ENCODE measurements around the gene CABLES2.

Gene CABLES2

GRCh38 chr20:62418709-62419487 lies 11.8 kb upstream of the CABLES2 start:
- no peak for DNase-seq (ENCODE audit: low read depth in 3 of 3)

GRCh38 chr20:62417981-62418708 lies 11.1 kb upstream of the CABLES2 start:
- no peak for DNase-seq (ENCODE audit: low read depth in 3 of 3)

GRCh38 chr20:62416651-62417637 lies 9.9 kb upstream of the CABLES2 start:
- no peak for DNase-seq (ENCODE audit: low read depth in 3 of 3)

- DNase-seq (ENCODE audit: low read depth in 3 of 3) = no peak
These were observed 8.4 kb upstream of the CABLES2 start for GRCh38 chr20:62415354-62416111.

- no peak for DNase-seq (ENCODE audit: low read depth in 3 of 3)
These were observed 6.9 kb upstream of the CABLES2 start for GRCh38 chr20:62413896-62414481.

- DNase-seq (ENCODE audit: low read depth in 3 of 3) = no peak
These were observed 6.0 kb upstream of the CABLES2 start for GRCh38 chr20:62413025-62413570.

- DNase-seq (ENCODE audit: low read depth in 3 of 3) = no peak
These were observed 5.3 kb upstream of the CABLES2 start for GRCh38 chr20:62412194-62413024.

- DNase-seq (ENCODE audit: low read depth in 3 of 3) = no peak
These were observed 4.6 kb upstream of the CABLES2 start for GRCh38 chr20:62411479-62412193.

GRCh38 chr20:62410746-62411478 lies 3.8 kb upstream of the CABLES2 start:
- no peak for DNase-seq (ENCODE audit: low read depth in 3 of 3)

GRCh38 chr20:62409931-62410745 lies 3.1 kb upstream of the CABLES2 start:
- DNase-seq (ENCODE audit: low read depth in 3 of 3) = no peak

GRCh38 chr20:62409086-62409853 lies 2.2 kb upstream of the CABLES2 start:
- no peak for DNase-seq (ENCODE audit: low read depth in 3 of 3)

- no peak for DNase-seq (ENCODE audit: low read depth in 3 of 3)
These were observed 1.6 kb upstream of the CABLES2 start for GRCh38 chr20:62408640-62409039.

GRCh38 chr20:62408055-62408454 lies 970 bp upstream of the CABLES2 start:
- no peak for DNase-seq (ENCODE audit: low read depth in 3 of 3)

GRCh38 chr20:62406635-62407176 lies 379 bp downstream of the CABLES2 start:
- DNase-seq (ENCODE audit: low read depth in 3 of 3) = no peak

- no peak for DNase-seq (ENCODE audit: low read depth in 3 of 3)
These were observed 1.0 kb downstream of the CABLES2 start for GRCh38 chr20:62405981-62406513.
